Medulla oblongata (tissue), 1 donor: ENCODE results near the gene RAB7A.
"Not testable (repeated sequence)": the region's sequence is repeated elsewhere in the genome, so short reads cannot be mapped to it uniquely, and the experiment has no call there.

ENCODE experiments used
- DNase-seq: peaks from one replicate; pipeline ENCODE4 v3.0.0-alpha.2; 2015; ENCODE audit errors: extremely low spot score

The RAB7A gene

DNA sequence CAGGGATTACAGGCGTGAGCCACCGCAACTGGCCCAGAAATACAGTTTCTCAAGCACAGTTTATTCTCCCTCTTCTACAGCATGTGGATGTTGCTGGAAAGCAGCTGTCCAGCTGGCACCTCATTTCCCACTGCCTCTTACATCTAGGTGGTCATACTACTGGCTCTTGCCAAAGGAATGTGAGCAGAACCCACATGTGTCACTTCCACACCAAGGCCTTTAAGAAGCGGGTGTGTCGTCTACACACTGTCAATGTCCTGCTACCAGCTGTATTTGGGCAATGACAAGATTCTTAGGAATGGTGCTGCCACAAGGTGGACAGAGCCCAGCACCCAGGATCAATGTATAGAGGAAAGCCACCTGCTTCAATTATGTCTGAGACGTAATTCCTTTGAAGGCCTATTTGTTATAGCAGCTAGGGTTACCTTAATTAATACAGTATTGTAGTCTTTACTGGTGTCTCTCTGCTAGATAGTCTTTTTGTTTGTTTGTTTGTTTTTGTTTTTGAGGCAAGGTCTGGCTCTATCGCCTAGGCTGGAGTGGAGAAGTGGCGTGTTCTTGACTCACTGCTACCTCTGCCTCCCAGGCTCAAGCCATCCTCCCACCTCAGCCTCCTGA, 15.1 kb upstream of the RAB7A start:
- DNase-seq: no peak

DNA sequence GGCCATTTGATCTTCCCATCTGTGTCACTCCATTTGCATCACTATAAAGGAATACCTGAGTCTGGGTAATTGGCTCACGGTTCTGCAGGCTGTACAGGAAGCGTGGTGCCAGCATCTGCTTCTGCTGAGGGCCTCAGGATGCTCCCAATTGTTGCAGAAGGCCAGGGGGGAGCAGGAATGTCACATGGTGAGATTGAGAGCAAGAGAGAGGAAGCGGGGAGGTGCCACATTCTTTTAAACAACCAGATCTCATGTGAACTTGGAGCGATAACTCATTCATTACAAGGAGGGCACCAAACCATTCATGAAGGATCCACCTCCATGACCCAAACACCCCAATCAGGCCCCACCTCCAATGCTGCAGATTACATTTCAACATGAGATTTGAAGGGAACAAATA, 13.1 kb upstream of the RAB7A start:
- DNase-seq: no peak

DNA sequence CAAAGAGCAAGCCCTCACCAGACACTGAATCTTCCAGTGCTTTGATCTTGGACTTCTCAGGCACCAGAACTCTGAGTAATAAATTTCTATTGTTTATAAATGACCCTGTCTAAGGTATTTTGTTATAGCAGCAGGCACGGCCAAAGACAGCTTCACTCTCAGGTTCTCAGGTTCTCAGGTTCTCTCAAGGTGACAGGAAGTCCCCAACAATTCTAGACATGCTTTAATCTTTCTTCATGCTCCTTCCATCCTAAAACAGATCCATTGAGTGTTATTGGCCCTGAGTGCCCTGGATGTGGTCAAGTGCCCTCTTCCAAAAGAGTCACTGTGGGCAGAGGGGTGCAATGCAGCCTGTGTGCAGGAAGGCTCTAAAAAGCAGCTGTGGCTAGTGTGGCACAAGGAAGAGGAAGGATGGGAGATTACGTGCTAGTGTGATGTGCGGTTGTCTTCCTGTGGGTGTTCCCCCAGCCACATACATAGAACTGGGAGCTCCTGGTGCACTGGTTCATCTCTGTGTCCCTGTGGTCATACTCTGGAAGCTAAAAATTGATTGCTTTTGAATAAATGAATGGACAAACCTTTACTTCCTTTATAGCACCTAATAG, 11.0 kb upstream of the RAB7A start:
- DNase-seq: peak; percentile 41

DNA sequence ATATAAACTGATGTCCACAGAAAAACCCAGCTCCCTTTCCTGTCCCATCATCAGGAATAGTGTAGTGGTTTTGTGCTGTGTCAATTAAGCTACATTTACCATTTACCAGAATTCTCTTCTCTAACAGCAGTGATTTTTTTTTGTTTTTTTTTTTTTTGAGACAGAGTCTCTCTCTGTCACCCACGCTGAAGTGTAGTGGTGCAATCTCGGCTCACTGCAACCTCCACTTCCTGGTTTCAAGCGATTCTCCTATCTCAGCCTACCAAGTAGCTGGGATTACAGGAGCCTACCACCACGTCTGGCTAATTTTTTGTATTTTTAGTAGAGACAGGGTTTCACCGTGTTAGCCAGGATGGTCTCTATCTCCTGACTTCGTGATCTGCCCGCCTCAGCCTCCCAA, 7.1 kb upstream of the RAB7A start:
- DNase-seq: not testable (repeated sequence)

DNA sequence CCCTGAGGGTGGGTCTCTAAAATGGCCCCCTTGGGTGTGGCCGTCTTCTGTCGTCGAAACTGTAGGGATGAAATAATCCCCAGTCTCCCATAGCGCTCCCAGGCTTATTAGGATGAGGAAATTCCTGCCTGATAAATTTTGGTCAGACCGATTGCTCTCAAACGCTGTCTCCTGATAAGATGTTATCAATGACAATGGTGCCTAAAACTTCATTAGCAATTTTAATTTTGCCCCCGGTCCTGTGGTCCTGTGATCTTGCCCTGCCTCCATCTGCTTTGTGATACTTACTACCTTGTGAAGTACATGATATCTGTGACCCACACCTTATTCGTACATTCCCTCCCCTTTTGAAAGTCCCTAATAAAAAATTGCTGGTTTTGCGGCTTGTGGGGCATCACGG, 5.1 kb upstream of the RAB7A start:
- no peak for DNase-seq

DNA sequence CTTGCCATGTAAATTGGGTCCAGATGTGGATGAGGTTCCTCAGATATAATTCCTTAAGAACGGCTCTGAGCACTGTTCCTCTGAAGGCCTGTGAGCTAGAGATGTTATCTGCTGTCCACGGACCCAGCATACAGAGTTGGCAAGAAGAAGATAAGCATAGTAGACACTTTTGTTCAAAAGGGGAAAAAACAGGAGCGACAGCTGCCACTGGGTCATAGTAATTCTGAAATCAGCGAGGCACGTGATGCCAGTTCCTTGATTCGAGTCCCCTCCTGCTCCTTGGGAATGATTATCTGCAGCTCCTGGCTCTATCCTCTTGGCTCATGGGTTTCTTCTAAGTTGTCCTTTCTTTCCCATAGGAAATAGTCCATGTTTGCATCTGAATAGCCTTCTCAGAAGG, 2.5 kb upstream of the RAB7A start:
- DNase-seq: no peak

DNA sequence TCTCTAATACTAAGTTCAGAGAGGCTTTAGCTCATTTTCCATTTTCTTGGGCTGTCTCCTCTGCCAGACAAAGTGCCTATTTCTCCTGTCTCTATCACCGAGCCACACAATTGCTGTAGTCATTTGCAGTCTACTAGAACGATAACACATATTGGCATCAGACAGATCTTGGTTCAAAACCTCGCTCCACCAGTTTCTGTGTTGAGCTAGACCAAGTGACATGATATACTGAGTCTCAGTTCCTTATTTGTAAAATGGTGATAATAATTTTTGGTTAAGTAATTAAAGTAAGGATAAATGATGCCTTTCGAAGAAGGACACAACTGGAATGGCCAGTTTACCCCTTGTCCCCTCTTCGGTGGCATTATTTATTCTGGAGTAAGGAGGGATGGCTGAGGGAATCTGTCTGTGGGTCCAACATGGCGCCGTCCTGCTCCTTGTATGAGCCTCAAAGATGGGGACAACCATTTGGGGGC, 398 bp upstream of the RAB7A start:
- no peak for DNase-seq

DNA sequence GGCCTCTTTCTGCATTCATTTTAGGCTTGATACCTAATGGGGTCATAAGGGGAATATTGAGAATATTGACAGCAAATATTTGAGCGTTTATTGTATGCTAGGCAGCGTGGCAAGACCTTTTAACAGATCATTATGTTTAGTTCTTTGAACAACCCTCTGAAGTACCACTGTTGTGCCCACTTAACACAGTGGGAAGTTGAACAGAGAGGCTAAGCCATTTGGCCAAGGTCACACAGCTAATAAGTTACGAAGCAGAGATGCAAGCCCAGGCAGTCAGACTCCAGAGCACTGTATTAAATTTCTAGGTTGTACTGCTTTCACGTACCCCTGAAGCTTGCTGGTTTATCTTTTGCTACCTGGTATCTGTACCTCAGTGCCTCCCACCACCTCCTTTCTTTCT, 1.1 kb downstream of the RAB7A start:
- no peak for DNase-seq

DNA sequence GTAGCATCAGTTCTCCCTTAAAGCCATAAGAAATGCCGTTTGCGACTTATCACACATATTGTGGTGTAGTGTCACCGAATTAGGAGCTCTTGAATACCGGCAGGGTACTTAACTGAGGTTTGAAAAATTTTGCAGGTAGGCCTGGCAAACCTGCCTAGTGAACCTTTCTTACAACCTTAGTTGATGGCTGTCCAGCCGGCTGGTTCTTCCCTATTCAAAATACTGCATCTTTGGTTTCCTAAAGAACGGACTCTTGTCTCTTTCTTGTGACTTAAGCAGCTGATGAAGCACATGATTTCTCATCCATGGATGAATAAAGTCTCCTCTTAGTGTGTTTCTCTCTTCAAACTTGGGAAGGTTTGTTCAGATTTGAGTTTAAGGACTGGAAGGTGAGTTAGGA, 1.5 kb downstream of the RAB7A start:
- peak; percentile 59 for DNase-seq

DNA sequence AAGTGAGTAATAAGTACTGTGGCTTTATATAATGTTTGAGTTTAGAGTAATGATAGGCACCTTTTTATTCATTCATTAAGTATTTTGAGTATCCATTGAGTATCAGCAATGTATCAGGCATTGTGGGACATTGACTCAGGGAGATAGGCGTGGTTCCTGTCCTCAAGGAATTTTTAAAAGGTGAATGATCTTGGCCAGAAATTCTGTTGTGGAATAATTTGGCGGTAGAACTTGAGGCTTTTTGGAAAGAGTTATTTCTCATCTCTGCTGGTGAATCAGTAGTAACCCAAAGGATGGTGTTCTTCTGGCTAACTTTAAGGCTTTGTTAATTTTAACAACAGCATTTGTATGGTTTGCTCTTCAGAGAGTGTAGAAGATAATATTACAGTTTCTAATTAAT, 2.0 kb downstream of the RAB7A start:
- no peak for DNase-seq

DNA sequence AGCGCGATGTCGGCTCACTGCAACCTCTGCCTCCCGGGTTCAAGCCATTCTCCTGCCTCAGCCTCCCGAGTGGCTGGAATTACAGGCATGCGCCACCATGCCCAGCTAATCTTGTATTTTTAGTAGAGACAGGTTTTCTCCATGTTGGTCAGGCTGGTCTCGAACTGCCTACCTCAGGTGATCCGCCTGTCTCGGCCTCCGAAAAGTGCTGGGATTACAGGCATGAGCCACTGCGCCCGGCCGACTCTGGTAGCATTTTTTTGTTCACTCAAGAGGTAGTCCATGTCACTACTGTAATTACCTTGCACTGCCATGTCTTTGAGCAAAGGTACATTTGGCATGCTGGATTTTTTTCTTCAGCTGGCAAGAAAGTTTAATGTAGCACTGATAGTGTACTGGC, 2.5 kb downstream of the RAB7A start:
- not testable (repeated sequence) for DNase-seq

DNA sequence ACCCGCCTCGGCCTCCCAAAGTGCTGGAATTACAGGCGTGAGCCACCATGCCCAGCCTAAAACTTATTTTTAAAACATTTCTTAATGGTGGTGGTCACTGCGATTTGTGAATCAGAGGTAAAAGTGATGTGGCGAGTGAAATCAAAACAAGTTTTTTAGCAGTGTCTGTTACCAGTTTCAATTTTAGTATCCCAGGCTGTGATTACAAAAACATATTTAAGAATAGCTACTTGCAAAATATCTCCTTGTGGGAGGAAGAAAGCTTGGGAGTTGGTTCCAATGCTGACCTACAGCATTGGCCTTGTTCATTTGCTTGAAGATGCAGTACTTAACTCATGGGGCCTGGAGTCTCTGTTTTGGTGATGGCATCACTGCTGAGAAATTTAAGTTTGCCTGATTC, 4.5 kb downstream of the RAB7A start:
- no peak for DNase-seq

DNA sequence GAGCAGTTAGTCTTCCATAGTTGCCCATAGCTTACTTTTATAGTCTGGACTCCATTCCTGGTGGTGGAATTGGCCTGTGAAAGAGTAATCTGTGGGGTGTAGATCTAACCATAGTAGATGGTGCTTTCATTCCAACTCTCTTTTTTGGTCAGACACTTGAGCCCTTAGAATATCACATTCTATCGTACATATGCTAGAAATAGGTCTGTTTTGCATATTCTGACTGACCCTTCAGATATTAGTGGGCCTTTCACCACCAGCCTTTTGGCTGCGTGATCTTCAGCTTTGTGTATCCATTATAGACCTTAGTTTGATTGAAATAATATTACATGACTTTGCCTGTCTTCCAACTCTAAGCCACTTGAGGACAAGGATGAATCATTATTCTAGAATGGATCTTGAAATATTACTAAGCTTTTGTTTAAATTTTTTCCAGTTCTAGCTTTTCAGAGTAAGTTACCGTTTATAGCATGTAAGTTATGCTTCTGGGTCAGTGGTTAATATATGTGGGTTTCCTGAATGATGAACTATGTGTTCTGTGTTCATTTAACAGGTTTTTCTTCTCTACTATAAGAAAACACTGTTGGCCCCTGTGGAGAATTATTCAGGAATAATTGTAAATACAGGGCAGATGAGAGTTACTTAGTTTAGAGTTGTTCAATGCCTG, 8.7 kb downstream of the RAB7A start:
- no peak for DNase-seq

DNA sequence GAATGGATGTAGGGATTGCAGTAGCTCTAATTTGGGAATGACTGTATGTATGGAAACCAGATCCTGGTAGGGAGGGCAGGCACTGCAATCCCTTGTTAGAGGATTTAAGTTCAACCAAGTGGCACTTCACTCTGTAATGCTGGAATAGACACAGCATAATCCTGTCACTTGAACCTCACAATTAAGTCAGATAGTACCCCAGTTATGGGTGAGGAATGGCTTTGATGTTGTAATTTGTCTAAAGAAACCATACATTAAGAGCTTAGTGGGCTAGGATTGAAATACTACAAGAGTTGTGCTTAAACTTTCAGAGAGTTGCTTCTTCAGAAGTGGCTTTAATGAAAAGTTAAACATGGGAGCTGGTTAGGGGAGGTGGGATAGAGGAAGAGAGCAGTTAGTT, 9.3 kb downstream of the RAB7A start:
- no peak for DNase-seq

DNA sequence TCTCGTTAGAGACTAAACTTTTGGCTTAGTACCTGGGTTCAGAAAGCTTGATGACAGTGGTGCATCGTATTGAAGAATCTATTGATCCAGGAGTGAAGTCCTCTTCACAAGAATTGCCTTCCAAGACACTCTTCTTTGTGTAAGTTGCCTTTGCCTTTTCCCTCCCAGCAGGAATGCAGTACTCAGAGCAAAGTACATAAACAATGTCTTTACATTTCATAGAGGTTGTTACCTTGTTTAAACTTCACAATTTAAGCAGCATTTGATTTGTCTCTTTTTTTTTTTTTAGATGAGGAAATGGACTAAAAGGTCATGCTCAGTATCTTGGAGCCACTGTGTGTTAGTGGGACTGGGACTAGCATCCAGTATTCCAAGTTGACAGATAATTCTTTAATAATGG, 9.9 kb downstream of the RAB7A start:
- no peak for DNase-seq

DNA sequence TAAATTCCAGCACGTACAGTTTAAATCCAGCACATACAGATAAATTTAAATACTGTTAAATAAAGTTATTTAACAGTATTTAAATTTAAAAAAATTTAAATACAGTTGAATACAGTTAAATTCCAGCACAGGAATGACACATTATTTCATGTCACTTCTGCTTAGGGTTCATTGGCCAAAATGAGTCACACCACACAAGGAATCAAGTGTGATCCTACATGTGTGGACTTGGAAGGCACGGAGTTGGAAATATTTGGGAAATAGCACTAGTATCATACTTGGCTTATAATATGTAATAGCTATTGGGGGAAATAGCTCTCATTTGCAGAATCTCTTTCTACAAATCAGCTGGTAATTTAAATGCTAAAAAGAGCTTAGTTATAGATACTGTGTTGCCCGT, 10.6 kb downstream of the RAB7A start:
- DNase-seq: no peak

DNA sequence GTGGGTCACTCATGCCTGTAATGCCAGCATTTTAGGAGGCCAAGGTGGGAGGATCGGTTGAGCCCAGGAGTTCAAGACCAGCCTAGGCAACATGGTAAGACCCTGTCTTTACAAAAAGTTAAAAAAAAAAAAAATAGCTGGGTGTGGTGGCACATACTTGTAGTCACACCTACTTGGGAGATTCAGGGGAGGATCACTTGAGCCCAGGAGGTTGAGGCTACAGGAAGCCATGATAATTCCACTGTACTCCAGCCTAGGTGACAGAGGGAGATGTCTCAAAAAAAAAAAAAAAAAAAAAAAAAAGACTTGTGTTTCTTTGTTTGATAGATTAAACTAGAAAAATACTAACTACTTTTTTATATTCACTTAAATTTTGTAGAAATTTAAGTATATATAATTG, 14.6 kb downstream of the RAB7A start:
- no peak for DNase-seq

DNA sequence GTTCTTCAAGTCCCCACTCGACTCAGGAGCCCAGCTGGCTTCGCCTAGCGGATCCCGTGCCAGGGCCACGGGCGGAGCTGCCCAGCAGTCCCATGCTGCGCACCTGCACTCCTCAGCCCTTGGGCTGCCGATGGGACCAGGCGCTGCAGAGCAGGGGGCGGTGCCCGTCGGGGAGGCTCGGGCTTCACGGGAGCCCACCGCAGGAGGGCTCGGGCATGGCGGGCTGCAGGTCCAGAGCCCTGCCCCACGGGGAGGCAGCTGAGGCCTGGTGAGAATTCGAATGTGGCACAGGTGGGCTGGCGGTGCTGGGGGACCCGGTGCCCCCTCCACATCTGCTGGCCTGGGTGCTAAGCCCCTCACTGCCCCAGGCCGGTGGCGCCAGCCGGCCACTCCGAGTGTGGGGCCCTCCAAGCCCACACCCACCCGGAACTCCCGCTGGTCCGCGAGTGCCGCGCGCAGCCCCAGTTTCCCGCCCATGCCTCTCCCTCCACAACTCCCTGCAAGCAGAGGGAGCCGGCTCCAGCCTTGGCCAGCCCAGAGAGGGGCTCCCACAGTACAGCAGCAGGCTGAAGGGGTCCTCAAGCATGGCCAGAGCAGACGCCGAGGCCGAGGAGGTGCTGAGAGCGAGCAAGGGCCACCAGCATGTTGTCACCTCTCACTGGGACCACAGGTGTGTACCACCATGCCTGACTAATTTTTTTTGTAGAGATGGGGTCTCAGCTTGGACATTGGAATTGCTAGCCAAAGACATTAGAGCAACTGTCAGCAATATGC, 17.0 kb downstream of the RAB7A start:
- DNase-seq: no peak

DNA sequence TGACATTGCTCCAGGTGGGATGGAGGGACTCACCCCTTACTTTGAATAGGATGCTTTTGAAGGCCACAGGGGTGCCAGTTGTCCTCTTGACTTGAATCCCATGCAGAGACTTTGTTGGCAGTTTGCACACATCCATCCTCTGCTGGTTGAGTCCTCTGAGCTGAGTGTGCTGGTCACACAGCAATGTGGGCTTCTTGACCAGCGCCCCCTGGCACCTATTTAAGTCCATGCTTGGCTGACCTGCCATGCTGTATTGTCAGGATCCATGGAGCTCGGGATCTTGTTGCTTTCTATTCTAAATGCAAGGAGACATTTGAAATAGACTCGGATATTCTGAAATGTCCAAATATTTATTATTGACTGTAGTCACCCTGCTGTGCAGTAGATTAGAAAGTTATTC, 19.8 kb downstream of the RAB7A start:
- DNase-seq: no peak

DNA sequence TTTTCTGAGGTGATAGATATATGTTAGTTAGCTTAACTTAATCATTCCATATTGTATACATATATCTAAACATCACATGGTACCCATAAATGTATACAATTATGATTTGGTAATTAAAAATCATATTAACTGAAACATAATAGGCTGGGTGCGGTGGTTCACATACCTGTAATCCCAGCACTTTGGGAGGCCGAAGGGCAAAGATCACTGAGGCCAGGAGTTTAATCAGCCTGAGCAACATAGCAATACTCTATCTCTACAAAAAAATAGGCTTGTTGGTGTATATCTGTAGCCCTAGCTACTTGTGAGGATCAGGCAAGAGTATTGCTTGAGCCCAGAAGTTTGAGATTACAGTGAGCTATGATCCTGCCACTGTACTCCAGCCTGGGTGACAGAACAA, 20.9 kb downstream of the RAB7A start:
- no peak for DNase-seq

DNA sequence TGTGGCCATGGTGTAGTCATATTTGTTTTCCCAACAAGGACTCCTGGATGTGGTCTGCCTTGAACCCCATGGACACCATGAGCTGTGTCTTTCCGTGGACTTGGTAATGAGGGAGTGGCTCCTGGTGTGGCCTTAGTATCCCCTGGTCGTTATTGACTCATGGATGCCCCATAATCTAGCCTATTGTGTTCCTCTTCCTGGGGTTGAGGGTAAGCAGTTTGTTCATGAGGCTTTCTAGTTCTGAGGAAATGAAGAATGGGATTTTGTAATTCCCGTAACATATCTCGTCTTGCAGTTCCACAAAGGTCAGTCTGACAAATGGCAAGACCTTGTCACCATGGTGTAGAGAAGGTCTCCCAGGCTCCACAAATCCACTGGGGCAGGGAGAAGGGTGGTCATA, 22.6 kb downstream of the RAB7A start:
- no peak for DNase-seq

DNA sequence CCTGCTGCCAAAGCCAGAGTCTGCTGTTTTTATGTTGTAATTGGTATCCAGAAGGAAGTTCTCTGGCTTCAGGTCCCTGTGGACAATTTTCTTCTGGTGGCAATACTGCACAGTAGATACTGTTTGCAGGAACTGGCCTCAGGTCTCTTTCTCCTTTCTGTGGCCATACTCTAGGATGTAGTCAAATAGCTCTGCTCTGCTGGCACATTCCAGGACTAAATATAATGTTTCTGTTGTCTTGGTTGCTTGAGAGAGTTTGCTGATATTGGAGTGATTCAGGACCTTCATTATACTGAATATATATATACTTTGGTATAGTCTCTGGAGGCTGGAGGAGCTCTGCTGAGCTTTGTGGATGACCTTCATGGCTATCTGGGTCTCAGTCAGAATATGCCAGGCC, 23.1 kb downstream of the RAB7A start:
- no peak for DNase-seq

DNA sequence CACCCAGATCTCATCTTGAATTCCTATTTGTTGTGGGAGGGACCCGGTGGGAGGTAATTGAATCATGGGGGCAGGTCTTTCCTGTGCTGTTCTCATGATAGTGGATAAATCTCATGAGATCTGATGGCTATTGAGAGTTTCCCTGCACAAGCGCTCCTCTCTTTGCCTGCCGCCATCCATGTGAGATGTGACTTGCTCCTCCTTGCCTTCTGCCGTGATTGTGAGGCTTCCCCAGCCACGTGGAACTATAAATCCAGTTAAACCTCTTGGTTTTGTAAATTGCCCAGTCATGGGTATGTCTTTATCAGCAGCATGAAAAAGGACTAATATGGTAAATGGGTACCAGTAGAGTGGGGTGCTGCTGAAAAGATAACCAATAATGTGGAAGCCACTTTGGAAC, 23.6 kb downstream of the RAB7A start:
- not testable (repeated sequence) for DNase-seq
